HepG2 (cell line): ENCODE measurements around the gene P2RX1. TPM values are rescaled to one million over a fixed set of nuclear protein-coding genes. Genes with fewer than 3 reads are reported as not detected.

Experiments used
- ATAC-seq: fragments of 200-7000 bp; cut with Tn5 transposase; 3 replicates; pipeline ENCODE4 v1.9.1; 2020; ENCODE audit warnings: mild to moderate bottlenecking, moderate library complexity
- BruUV-seq: library from RNA; stranded (reverse); fragments of 400-500 nt; replicated peaks from 2 replicates; lab custom pipeline; 2021; lab: Mats Ljungman, UMichigan
- CTCF ChIA-PET: fragments of 300-600 bp; formaldehyde crosslinking; extraction: SDS; loops from one replicate; lab custom pipeline; 2021; ENCODE audit warnings: low total read pairs, inconsistent platforms, low intra/inter-chr PET ratio; lab: Yijun Ruan, JAX
- POLR2A ChIA-PET: fragments of 350-600 bp; sonication (Branson Sonifier 250); formaldehyde crosslinking; loops from one replicate; lab custom pipeline; 2020; ENCODE audit warnings: antibody characterized with exemption, inconsistent platforms; lab: Yijun Ruan, JAX
- DNase-seq: peaks from one replicate; pipeline ENCODE4 v3.0.0-alpha.2; 2015; ENCODE audit warnings: low spot score
- FAIRE-seq: peaks from 3 replicates; lab custom pipeline; 2011; peaks lifted over from hg19 to GRCh38; lab: Jason Lieb, UNC
- H2AFZ ChIP-seq: one replicate; pipeline ENCODE4 v1.6.1; 2011; ENCODE audit warnings: low read length, inconsistent platforms
- H3K27ac ChIP-seq: fragments of 300-600 bp; 3 replicates; pipeline ENCODE4 v1.8.0; 2011; ENCODE audit warnings: mixed run types, mild to moderate bottlenecking, mixed read lengths, low read length, inconsistent platforms; ENCODE audit not compliant: insufficient read depth; ENCODE audit errors: extremely low read length
- H3K27me3 ChIP-seq, 2 experiments: fragments of 200-600 bp in 1 of 2; 2 replicates in 1 of 2; 3 replicates in 1 of 2; pipeline versions ENCODE4 v1.6.0 to v1.8.0; 2011; ENCODE audit warnings: low read length in 2 of 2, mild to moderate bottlenecking in 2 of 2, moderate library complexity in 2 of 2, inconsistent platforms in 1 of 2; ENCODE audit not compliant: insufficient read depth in 2 of 2, control insufficient read depth in 1 of 2
- H3K36me3 ChIP-seq, 2 experiments: fragments of 200-600 bp in 1 of 2; replicated peaks in 1 of 2; 2 replicates in 1 of 2; 3 replicates in 1 of 2; pipeline versions ENCODE4 v1.5.1 to v1.8.0; 2011; ENCODE audit warnings: low read length in 2 of 2, inconsistent platforms in 1 of 2; ENCODE audit not compliant: insufficient read depth in 2 of 2, control insufficient read depth in 1 of 2
- H3K4me1 ChIP-seq: 2 replicates; pipeline ENCODE4 v1.5.1; 2012; ENCODE audit warnings: low read length, inconsistent platforms; ENCODE audit not compliant: insufficient read depth
- H3K4me2 ChIP-seq: 2 replicates; pipeline ENCODE4 v1.6.0; 2011; ENCODE audit warnings: low read depth, low read length, inconsistent platforms
- H3K4me3 ChIP-seq, 3 experiments: fragments of 200-600 bp in 1 of 3; sonication (generic), shearing (Covaris generic) in 1 of 3; replicated peaks in 1 of 3; 2 replicates each; pipeline ENCODE4 v1.5.1; 2011 to 2016; ENCODE audit warnings: low read length in 3 of 3, inconsistent platforms in 2 of 3, low read depth in 2 of 3, mild to moderate bottlenecking in 2 of 3, control low read depth in 1 of 3, mixed read lengths in 1 of 3; ENCODE audit not compliant: insufficient read depth in 1 of 3
- H3K79me2 ChIP-seq: one replicate; pipeline ENCODE4 v1.6.1; 2011; ENCODE audit warnings: low read length, inconsistent platforms; ENCODE audit not compliant: insufficient read depth
- H3K9ac ChIP-seq: 2 replicates; pipeline ENCODE4 v1.6.0; 2011; ENCODE audit warnings: mild to moderate bottlenecking, low read depth, low read length, inconsistent platforms; ENCODE audit not compliant: insufficient read depth
- H3K9me3 ChIP-seq: 2 replicates; pipeline ENCODE4 v1.5.1; 2012; ENCODE audit warnings: mild to moderate bottlenecking, low read length
- H4K20me1 ChIP-seq: 2 replicates; pipeline ENCODE4 v1.6.0; 2011; ENCODE audit warnings: inconsistent platforms, mild to moderate bottlenecking, low read length, moderate library complexity; ENCODE audit not compliant: insufficient read depth
- BCL6 ChIP-seq: IDR thresholded peaks from 2 replicates; pipeline ENCODE4 v1.6.1; 2016; ENCODE audit warnings: missing genetic modification reagents, missing compliant biosample characterization
- CHCHD3 ChIP-seq: sonication (generic); formaldehyde crosslinking; IDR thresholded peaks from 2 replicates; pipeline ENCODE4 v1.8.0; 2022; ENCODE audit warnings: mild to moderate bottlenecking, missing genetic modification reagents, moderate library complexity
- JUN ChIP-seq: sonication (generic); formaldehyde crosslinking; IDR thresholded peaks from 2 replicates; pipeline ENCODE4 v1.4.0; 2020; ENCODE audit warnings: mild to moderate bottlenecking, missing genetic modification reagents
- MXI1 ChIP-seq: IDR thresholded peaks from 3 replicates; pipeline ENCODE4 v1.6.1; 2012; ENCODE audit warnings: low read depth, low read length, inconsistent platforms, borderline replicate concordance
- NR2C2 ChIP-seq: sonication (generic); formaldehyde crosslinking; IDR thresholded peaks from 2 replicates; pipeline ENCODE4 v1.4.0; 2020; ENCODE audit warnings: missing genetic modification reagents, mild to moderate bottlenecking, moderate library complexity, borderline replicate concordance
- SMYD3 ChIP-seq: sonication (generic); formaldehyde crosslinking; IDR thresholded peaks from 2 replicates; pipeline ENCODE4 v1.8.1; 2023; ENCODE audit warnings: mild to moderate bottlenecking, missing genetic modification reagents
- SRSF4 ChIP-seq: fragments of 200-400 bp; formaldehyde crosslinking; IDR thresholded peaks from one replicate; pipeline ENCODE4 v1.6.1; 2018; ENCODE audit warnings: mild to moderate bottlenecking, low read depth, low read length, moderate library complexity; ENCODE audit not compliant: poor library complexity, severe bottlenecking
- TGIF2 ChIP-seq: IDR thresholded peaks from 2 replicates; pipeline ENCODE4 v1.6.1; 2016; ENCODE audit warnings: control low read depth, missing compliant biosample characterization
- ZNF432 ChIP-seq: sonication (generic); formaldehyde crosslinking; IDR thresholded peaks from 2 replicates; pipeline ENCODE4 v1.5.0; 2020; ENCODE audit warnings: missing genetic modification reagents, mild to moderate bottlenecking, borderline replicate concordance
- ZNF484 ChIP-seq: sonication (generic); formaldehyde crosslinking; IDR thresholded peaks from 2 replicates; pipeline ENCODE4 v1.5.1; 2020; ENCODE audit warnings: mild to moderate bottlenecking, low read depth, missing genetic modification reagents, borderline replicate concordance
- ZNF713 ChIP-seq: sonication (generic); formaldehyde crosslinking; IDR thresholded peaks from 2 replicates; pipeline ENCODE4 v1.4.0; 2020; ENCODE audit warnings: mild to moderate bottlenecking, missing genetic modification reagents
- ZNF740 ChIP-seq: sonication (generic); formaldehyde crosslinking; IDR thresholded peaks from 2 replicates; pipeline ENCODE4 v1.4.0; 2020; ENCODE audit warnings: missing genetic modification reagents
- WGBS: methylation state at CpG from one replicate; pipeline ENCODE4 v1.1.6; 2017; ENCODE audit warnings: low lambda C conversion rate; 5-methylcytosine and 5-hydroxymethylcytosine counted together
- in situ Hi-C: cut with HindIII; loops from 2 replicates; pipeline ENCODE4 v1.10.0; 2017; ENCODE audit warnings: low pct_unique_long_range_greater_than_20kb; ENCODE audit not compliant: extremely low pct_ligation_motif_present
- intact Hi-C: fragments of 100-400 bp; cut with micrococcal nuclease; formaldehyde crosslinking; loops from one replicate; pipeline ENCODE4 v1.10.0; 2022; ENCODE audit not compliant: unreplicated experiment
- polyA plus RNA-seq, 8 experiments: library from polyadenylated mRNA; depleted of rRNA in 3 of 8; stranded (reverse) in 7 of 8; unstranded in 1 of 8; fragments of >200 nt; fragmentation: Illumina TruSeq in 4 of 8; extraction: Trizol in 4 of 8; gene quantifications; 2 replicates each; pipeline versions ENCODE4 v1.2.1 to v1.2.3, GENCODE V29; 2011 to 2016; ENCODE audit warnings: low read depth in 4 of 8, missing spikeins in 1 of 8, mixed read lengths in 1 of 8; ENCODE audit not compliant: insufficient read depth in 1 of 8
- total RNA-seq, 5 experiments: library from RNA; depleted of rRNA; stranded (reverse); fragments of >200 nt; fragmentation: Illumina TruSeq; extraction: Trizol; gene quantifications; 2 replicates each; pipeline ENCODE4 v1.2.3, GENCODE V29; 2016; ENCODE audit warnings: low read depth in 1 of 5
- TF ChIP-seq, protein P1 (sequence below): sonication (generic); formaldehyde crosslinking; IDR thresholded peaks from 2 replicates; pipeline ENCODE4 v1.5.0; 2020; ENCODE audit warnings: mild to moderate bottlenecking, missing genetic modification reagents
- TF ChIP-seq, protein P2 (sequence below): sonication (generic); formaldehyde crosslinking; IDR thresholded peaks from 2 replicates; pipeline ENCODE4 v1.5.0; 2020; ENCODE audit warnings: missing genetic modification reagents

The P2RX1 gene
- total and polyA plus RNA-seq, 2 of the 13 experiments (the other 11 are each of a cell fraction or from before 2014, with no cell fraction given), result 0.04 to 0.50 TPM

DNA sequence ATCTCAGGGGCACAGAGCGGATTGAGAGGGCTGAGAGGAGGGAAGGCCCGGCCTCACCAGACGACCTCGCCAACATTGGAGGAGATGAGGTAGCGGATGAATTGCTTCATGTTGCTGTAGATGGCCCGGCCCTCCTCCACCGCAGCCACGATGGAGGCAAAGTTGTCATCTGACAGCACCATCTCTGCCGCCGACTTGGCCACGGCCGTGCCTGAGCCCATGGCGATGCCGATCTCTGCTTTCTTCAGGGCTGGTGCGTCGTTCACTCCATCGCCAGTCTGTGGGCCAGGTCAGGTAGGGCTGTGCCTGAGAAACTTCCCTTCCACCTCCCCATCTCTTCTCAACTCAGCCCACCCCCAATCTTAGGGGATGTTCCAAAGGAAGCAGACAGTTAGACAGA lies 21.1 kb upstream of the P2RX1 start:
- intact Hi-C loops (no loop called here), in situ Hi-C loops (loop anchor here (5.0 kb wide), 1 partner anchor 65 kb away; no protein-coding TSS in a partner anchor)
- DNase-seq, result no peak
- Histone ChIP-seq H3K79me2 (no peaks in the 10 kb centered on the region), H3K27me3 (0 out of 5 replicates have a peak, but pooled peaks cover 1 to 7% of the 10 kb centered on the region in 2 experiments), H3K9me3 (no peaks in the 10 kb centered on the region), H3K4me3 (no peak overlapping the region), H3K4me1 (peaks cover 24% of the 10 kb centered on the region), H2AFZ (no peak overlapping the region), H3K36me3 (no peaks in the 10 kb centered on the region)
- FAIRE-seq, result no peak
- no TSS peak for BruUV-seq
- CTCF ChIA-PET, result no interaction called here
- TF ChIP-seq ZNF740 (CRISPR knock-in tag) (no peak), ZNF713 (CRISPR knock-in tag) (no peak), MXI1 (no peak), ZNF432 (no peak), SMYD3 (no peak), BCL6 (no peak), SRSF4 (no peak), NR2C2 (CRISPR knock-in tag) (no peak)
- TF ChIP-seq, all 625 proteins: peak for 0
- no peak for ATAC-seq
- Histone ChIP-seq H4K20me1 (no peaks in the 10 kb centered on the region), H3K4me2 (no peak overlapping the region), H3K9ac (no peak overlapping the region), H3K27ac (no peak overlapping the region)
- 92% methylated on average over 9 of the region's 17 CpGs for WGBS
- POLR2A ChIA-PET, result no interaction called here

GRCh38 chr17:3935825-3936355 lies 19.6 kb upstream of the P2RX1 start:
- H3K4me1 ChIP-seq, result peaks cover 29% of the 10 kb centered on the region
- WGBS, result 19% methylated on average over 2 of the region's 9 CpGs
- CTCF ChIA-PET, result interaction anchor here (0.8 to 3.2 kb wide), 3 partner anchors 69 to 139 kb away, joined by 4 to 37 read pairs (median 9); no protein-coding TSS in a partner anchor
- in situ Hi-C loops (loop anchor here (5.0 kb wide), 1 partner anchor 66 kb away; no protein-coding TSS in a partner anchor), intact Hi-C loops (loop anchor here (1.0 kb wide), 2 partner anchors 68 to 137 kb away; no protein-coding TSS in a partner anchor)
- H3K79me2 ChIP-seq, result no peaks in the 10 kb centered on the region
- FAIRE-seq (no peak), ATAC-seq (peak; percentile 29; the same call in 2 of the 3 replicates), DNase-seq (no peak)
- no TSS peak for BruUV-seq
- no peaks in the 10 kb centered on the region; a peak in 1 of 5 replicates for H3K27me3 ChIP-seq
- no peak overlapping the region for H3K4me2 ChIP-seq
- H4K20me1 ChIP-seq, result no peaks in the 10 kb centered on the region
- POLR2A ChIA-PET, result no interaction called here
- H3K27ac ChIP-seq, result no peak overlapping the region
- H3K36me3 ChIP-seq, result no peaks in the 10 kb centered on the region
- H3K9me3 ChIP-seq, result no peaks in the 10 kb centered on the region
- H3K4me3 ChIP-seq, result no peak overlapping the region
- no peak overlapping the region for H2AFZ ChIP-seq
- H3K9ac ChIP-seq, result no peak overlapping the region
- TF ChIP-seq CHCHD3 (CRISPR knock-in tag), result no peak
- TF ChIP-seq ZNF484 (CRISPR knock-in tag), result no peak
- TF ChIP-seq, protein P1, sequence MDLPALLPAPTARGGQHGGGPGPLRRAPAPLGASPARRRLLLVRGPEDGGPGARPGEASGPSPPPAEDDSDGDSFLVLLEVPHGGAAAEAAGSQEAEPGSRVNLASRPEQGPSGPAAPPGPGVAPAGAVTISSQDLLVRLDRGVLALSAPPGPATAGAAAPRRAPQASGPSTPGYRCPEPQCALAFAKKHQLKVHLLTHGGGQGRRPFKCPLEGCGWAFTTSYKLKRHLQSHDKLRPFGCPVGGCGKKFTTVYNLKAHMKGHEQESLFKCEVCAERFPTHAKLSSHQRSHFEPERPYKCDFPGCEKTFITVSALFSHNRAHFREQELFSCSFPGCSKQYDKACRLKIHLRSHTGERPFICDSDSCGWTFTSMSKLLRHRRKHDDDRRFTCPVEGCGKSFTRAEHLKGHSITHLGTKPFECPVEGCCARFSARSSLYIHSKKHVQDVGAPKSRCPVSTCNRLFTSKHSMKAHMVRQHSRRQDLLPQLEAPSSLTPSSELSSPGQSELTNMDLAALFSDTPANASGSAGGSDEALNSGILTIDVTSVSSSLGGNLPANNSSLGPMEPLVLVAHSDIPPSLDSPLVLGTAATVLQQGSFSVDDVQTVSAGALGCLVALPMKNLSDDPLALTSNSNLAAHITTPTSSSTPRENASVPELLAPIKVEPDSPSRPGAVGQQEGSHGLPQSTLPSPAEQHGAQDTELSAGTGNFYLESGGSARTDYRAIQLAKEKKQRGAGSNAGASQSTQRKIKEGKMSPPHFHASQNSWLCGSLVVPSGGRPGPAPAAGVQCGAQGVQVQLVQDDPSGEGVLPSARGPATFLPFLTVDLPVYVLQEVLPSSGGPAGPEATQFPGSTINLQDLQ (CRISPR knock-in tag), result no peak
- no peak for TF ChIP-seq TGIF2 (CRISPR knock-in tag)
- no peak for TF ChIP-seq JUN (CRISPR knock-in tag)
- TF ChIP-seq, protein P2, sequence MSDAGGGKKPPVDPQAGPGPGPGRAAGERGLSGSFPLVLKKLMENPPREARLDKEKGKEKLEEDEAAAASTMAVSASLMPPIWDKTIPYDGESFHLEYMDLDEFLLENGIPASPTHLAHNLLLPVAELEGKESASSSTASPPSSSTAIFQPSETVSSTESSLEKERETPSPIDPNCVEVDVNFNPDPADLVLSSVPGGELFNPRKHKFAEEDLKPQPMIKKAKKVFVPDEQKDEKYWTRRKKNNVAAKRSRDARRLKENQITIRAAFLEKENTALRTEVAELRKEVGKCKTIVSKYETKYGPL (CRISPR knock-in tag), result no peak
